ENCODE measurements around the gene KIAA0513.

GRCh38 chr16:85045641-85046471, 18.3 kb downstream of the KIAA0513 start:
- TF ChIP-seq POLR2AphosphoS5 (IDR thresholded peaks at IDR 0.05; ENCODE audit: low read depth, low read length), result no peak
- TF ChIP-seq POLR2A (IDR thresholded peaks at IDR 0.05; ENCODE audit: low read depth, low read length), result no peak
